T follicular helper cell (primary cell): ENCODE results near the gene KPNB1.

Experiments used
- DNase-seq: peaks from one replicate; pipeline ENCODE4 v3.0.0-alpha.2; 2020; ENCODE audit warnings: low read depth

The KPNB1 gene

DNA sequence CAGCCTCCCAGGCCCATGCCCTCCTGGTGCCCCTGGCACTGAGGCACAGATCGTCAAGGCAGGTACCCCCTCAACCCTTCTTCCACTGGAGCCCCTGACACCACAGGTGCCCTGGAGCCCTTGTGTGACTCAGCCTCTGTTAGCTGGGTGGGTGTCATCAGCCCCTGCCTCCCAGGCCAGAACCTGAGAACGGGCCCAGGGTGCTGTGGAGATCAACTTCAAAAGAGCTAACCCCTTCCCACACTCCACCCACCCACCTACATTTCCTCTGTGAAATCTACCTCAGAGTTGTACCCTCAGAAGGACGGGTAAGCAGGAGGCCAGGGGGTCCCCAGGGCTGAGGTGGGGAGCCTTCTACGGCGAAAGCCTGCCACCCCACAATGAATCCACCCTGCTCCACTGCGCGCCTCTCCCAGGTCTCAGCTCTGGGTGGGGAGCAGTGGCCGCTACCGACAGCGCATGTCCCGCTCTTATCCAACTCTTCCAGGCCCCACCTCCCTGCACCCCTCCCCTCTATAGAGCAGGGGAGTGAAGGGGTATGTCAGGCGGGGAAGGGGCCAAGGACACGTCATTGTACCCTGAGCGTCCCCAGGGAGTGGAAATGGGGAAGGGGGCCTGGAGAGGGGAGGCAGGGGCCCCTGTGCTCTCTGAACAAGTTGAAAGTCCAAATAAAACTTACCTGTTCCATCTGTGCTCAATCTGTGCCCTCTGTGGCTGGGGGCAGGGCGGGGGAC lies 61.8 kb downstream of the KPNB1 start:
- no peak for DNase-seq

DNA sequence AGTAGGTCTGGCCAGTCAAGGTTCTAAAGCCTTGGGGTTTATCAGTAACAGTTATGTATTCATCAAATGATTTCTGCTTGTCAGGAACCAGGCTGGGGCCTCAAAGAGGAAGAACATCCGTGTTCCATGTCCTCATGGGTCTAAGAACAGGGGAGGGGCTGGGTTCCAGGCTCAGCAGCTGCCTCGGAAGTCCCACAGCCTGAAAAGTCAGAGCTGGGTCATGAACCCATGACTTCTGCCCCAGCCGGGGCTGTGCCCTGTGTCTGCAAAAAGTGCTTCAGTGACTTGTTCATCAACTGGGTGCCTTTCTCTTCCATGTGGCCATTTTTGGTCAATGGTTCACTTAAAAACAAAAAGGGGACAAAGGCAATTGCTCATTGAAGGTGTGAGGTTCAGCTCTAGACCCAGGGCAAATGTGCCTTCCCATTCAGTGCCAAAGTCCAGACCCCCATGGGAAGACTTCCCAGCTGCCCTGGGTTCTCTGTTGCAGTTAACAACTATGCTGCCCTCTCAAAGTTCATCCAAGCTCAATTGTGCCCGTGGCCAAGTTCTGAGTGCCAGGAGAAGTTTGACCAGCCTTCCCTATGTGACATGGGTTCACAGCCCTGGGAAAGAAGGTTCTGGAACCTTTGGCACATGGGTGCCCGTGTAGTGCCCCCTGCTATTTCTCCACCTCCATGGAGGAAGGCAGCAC lies 62.8 kb downstream of the KPNB1 start:
- DNase-seq, result no peak

DNA sequence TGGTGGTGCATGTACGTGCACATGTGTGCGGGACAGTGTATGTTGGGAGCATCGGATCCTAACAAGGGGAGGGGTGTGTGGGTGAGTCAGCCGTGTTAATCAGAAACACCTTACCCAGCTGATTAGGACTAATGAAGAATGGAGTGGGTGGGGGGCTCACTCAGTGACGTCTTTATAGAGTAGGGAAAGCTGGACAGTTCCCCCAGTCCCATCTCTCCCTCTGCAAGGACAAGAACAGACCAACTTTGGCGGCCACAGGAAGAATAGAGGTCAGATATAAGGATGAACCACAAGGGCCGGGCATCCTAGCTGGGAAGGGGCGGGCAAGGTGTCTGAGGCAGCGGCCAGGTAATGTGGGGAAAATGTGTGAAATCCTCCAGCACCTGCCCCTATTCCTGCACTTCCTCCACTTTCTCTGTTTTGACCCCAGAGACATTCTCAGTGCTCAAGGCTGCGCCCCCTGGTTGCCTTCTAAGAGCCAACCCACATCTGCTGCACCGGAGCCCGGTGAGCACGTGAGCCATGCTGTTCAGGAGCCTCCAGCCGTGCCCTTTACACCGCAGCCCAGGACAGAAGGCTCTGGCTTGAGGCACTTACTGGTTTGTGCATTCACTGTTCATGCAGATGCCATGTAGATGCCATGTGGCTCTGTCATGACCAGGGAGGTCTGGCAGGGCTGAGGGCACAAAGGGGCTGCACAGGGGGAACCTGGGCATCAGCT lies 64.4 kb downstream of the KPNB1 start:
- DNase-seq, result no peak

DNA sequence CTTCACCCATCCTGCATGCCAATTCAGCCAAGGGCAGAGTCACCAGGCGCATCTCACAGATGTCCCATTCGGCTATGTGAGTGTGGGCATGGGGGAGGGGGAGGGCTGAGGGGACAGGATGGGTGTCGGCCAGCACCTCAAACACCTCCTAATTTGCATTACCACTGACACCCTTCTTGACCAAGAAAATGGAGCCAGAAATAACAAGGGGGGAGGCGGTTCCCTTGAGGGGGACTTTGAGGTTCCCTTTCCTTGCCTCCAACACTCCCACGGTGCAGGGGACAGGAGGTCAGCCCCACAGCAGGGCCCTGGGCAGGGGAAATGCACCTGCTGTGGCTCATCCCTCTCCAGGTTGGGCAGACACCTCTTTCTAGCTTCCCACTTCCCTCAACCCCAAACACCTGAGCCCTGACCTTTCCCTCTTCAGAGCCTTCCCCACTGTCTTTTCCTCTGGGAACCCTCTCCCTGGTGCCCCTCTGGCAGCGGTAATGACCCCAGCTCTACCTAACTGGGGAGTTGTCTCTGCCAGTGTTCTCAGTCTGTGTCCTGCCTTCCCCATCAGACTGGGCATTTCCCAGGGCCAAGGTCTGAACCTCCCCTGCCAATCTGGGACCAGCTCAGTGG lies 65.2 kb downstream of the KPNB1 start:
- no peak for DNase-seq

DNA sequence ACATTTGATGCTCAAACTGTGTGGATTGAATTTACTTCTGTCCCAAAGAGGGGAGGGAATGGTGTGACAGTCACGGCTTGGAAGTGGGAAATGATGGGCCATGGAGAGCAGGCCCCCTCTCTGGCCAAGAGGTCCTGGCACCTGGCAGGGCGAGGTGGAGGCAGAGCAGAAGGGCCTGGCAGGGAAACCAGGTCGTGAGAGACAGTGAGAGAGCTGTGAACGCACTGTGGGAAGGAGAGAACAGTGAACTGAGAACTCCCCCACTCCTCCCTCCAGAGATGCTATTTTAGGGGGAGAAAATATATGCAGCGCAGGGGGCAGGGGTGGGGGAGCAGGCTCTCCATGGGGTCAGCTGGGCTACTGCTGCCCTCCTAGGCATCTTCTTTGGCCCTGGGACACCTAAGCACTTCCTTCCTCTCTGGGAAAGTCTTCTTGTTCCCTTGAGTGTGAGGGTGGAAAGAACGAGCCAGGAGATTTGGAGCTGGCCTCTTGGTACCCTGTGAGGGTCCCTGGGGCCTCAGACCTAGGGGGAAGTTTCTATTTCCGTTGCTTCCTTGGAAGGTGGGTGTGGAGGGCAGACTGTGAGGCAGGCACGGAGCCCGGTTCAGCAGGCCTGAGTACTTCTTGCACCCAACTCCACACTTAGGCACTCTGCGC lies 66.1 kb downstream of the KPNB1 start:
- DNase-seq, result no peak

DNA sequence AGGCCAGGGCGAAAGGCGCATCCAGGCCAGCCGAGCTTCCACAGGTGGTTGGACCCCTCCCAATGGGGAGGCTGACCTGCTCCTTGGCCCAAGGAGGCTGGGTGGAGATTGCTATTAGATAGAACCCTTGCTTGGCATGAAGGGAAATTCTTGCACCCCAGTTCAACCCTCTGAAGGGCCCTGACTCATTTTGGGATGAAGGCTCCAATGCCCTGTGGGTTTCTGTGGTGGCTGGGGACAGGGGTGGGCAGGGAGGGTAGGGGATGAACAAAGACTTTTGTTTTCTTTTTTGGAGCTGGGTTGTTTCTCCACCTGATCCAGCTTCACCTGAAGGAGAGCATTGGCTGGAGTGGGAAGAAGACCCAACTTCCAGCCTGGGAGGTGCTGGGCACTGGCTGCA lies 66.7 kb downstream of the KPNB1 start:
- no peak for DNase-seq

DNA sequence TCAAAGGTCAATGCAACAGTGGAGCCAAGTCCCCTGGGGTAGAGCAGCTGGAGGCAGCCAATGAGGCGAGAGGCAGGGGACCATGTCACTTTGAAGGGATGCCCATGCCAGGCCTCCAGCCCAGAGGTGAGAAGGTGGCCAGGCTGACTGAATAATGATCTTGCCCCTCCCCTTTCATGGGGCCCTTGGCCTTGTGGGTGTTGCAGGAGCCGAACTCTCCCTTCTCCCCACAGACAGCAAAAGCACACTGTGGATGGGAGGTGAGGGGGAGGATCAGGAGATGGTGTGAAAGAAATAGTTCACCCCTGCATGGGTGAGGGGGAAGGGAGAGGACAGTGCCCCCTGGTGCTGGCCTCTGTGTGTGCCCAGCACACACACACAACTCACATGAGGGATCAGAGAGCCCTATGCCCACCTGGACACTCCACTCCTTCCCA lies 67.6 kb downstream of the KPNB1 start:
- no peak for DNase-seq

DNA sequence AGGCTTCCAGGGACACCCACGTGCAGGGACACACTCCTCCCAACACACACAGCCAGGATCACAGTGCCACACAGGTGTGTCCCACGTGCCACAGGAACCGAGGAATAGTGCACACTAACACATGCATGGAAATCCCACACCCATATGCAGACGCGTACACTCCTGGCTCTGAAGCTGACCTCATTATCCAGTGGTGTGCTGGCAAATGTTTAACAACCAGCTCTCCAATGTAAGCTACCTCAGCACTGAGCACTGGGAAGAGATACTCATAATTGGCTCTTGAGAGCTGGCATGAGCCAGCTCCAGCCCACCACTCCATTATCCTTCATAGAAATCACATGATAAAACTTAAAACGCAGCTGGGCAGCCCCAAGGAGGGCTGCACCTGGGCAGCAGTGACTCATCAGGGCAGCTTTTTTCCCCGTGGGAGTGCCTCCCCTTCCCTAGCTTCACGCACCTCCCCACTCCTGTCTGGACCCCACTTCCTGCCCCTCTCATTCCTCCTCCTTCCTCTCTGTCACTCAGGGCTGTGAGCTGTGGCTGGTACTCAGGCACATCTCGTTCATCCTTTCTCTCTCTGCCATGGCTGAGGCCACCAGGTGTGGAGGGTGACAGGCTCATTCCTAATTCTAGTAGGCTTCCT lies 68.4 kb downstream of the KPNB1 start:
- no peak for DNase-seq

DNA sequence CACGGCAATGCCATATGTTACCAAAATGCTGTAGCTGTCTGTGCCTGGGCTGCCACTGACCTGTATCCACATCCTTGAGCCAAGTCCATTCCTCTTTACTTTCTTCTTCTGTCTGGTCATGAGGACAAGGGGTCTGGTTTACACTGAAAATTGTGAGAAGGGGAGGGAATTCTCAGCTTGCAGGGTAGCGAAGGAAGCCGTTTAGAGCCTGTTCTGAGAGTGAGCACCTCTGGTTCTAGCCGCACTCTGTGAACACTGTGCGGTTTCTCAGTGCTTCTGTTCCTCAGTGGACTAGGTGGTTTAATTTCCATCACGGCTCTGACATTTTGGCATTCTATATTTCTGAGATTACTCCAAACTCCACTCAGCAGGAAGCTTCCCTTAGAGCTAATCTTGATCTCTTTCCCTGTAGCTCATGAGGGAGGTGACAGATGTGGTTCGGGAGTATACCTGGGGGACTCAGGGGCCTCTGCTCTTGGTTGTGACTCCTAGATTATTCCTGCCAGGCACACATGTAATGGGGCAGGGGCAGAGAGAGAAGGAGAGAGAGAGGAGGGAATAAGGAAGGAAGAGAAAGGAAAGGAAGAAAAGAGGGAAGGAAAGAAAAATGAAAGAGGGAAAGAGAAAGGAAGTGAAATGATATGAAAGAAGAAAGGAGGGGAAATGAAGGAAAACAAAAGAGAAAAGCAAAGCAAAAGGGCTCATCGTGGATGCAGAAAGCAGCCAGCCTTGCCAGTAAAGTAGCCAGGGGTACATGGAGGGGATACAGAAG lies 69.1 kb downstream of the KPNB1 start:
- DNase-seq, result no peak

DNA sequence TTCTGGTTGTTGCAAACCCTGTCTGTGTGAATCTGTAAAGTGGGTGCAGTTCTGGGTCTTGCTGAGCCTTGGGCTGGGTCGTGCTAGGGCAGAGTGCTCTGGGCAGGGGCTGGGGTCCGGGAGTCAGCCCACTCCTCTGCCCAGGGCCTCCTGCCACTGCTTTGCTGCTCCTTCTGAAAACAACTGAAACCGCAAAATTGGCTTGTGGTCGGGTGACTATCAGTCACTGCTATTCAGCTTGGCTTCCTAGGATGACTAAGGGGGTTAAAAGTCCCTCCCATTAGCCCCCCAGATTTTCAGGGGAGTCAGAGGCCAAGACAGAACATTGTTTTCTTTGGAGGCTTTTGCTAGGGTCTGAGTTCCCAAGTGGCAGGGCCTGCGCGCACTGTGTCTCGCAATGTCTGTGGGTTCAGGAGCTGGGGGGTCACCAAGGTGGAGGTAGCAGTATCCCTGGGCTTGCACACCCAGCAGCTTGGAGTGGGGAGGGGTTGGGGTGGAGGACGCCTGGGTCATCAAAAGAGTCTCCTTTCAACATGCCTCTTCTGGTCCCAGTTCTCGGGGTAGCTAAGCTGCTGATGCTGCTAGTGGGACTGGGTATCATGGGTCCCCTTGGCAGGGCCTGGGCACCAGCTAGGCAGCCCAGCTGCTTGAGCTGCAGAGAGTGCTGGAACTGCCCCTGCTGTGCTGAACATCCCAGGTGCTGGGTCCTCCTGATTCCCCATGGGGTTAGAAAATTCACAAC lies 69.9 kb downstream of the KPNB1 start:
- no peak for DNase-seq

DNA sequence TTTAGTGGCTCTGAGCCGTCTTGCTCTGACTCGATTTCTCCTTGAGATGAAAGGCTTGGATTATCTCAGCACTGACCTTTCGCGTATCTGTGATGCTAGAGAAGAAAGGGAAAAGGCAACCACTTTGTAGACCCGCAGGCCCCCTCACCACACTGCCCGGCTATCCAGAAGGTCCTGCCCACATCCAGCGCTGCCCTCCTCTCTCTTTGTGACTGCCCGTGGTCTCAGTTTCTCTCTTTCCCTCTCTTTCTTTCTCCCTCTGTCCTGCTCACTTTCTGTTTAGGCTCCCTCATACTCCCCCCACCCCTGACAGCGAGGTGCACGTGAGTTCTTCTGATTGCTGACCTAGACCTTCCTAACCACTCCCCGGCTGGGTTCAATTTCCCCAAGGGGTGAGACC lies 70.5 kb downstream of the KPNB1 start:
- no peak for DNase-seq

DNA sequence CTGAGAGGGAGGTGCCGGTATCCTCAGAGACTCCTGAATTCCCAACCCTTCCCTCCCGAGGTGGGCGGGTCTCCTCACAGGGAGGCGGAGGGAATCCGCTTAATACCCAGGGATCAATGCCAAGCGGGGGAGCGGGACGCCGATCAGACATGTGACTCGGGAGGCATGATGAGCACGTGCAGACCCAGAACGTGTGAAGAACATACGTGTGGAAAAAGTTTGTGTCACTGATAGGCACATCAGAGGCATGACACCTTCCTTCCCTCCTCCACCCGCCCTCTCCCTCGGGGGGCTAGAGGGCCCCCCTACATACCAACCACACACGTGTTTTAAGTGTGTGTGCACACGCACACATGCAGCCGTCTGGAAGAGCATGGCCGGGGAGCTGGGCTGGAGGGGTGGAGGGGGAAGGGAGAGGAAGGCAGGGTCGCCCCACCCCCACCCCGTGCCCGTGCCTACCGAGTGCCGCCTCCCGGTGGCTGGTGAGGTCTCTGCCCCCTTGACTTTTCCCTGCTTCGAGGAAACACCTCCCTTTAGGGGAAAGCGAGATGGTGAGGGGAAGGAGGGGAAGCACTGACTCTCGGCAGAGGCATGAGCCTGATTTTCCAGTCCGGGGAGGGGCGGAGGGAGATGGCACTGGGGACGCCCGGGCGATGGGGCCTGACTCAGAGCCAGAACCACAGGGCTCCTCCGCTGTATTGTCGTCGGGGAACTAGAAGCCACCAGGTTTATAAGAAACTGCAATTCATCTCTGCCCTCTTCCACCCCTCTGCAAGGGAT lies 71.2 kb downstream of the KPNB1 start:
- DNase-seq, result peak; percentile 48

DNA sequence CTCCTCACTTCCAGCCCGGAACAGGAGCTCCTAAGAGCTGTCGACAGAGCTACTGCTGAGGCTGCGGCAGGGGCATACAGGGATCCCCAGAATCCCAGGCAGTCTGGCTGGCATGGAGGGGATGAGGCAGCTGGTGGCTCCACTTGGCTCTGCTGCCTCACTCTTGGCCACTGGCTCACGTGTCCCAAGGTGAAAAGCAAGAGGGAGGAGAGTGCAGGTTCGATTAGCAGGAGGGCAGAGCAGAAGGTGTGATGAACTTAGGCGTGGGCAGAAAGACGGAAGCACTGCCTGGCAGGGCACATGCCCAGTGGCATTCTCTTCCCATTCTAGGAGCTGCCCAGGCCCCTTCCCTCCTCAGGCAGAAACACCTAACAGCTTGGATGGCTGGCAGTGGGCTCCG lies 72.0 kb downstream of the KPNB1 start:
- DNase-seq, result no peak

DNA sequence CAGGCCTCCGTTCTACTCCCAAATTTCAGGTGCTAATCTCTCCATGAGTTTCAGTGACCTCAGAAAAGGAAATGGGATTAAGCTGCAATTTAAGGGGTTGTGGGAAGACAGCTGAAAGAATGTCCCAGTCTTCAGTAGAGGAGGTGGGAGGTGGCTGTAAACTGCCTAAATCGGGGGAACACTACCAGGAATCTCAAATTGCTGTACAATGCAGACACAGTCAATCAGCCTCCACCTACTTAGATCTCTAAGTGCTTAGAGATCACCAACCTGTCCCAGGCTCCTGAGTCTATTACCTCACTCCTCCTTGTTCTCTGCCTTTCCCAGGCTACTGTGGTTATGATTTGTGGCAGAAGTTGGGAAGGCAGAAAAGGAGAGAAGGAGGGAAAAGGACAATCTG lies 75.0 kb downstream of the KPNB1 start:
- DNase-seq, result no peak

DNA sequence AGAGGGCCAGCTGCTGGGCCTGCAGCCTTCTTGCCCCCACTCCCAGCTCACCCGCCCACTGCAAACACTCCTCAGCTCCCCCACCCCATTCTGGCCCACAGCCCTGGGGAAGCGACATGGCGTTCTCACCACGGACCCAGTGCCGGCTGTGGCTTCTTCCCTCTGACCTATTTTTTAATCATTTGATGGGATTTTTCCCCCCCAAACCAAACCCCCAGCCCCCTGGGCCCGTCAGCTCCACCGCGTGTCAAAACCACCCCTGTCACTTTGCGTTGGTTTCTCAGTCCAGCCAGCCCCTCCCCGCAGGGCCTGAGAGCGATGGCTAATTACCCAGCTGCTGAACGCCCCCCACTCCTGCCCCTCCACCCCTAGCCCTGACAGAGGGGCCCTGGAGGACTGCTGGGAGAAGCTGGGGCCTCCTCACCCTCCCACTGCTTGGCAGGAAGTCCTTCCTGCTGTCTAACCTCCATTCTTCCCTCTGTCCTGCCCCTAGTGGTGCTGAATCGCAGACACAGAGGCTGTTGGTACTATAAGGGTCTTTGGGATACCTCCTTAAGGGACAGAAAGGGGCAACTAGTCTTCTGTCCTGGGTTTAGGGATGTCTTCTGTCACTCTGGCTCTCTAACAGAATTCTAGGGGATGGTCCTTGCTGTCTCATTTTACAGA lies 75.9 kb downstream of the KPNB1 start:
- no peak for DNase-seq

DNA sequence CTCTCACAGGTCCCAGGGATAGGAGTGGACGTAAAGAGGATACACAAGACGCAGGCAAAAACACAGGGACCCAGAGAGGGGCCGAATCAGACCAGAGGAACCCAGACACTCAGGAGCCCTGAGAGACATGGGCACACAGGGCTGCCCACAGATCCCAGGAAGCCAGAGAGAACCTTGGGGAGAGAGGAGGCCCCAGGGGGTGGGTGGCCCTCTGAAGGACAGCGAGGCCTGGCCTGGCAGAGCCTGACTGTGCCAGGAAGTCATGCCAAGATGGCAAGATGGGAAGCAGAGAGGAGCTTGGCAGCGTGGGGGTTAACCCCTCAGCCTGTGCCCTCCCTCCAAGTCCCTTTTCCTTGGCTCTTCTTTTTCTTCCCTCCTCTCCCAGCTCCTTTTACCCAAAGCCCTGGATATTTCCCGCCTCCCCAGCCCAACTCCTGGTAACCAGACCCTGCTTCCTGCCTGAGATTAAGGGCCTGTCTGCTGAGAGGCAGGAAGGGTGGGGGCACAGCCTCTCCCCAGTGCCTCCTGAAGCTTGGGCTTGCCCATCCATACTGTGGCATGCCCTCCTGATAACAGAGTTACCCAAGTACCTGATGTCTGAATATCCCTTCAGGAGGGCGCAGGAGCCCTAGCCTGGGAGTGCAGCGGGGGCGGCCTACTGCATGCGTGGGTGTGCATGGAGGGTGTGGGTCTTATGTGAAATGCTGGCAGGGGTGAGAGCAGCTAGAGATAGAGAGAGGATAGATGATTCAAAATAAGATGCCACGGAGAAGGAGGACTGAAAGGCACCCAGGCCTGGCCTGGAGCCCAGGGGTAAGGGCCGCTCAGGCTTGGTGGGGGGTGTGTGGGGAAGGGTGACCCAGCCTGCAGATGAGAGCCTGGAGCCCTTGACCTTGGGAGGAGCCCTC lies 77.3 kb downstream of the KPNB1 start:
- no peak for DNase-seq

DNA sequence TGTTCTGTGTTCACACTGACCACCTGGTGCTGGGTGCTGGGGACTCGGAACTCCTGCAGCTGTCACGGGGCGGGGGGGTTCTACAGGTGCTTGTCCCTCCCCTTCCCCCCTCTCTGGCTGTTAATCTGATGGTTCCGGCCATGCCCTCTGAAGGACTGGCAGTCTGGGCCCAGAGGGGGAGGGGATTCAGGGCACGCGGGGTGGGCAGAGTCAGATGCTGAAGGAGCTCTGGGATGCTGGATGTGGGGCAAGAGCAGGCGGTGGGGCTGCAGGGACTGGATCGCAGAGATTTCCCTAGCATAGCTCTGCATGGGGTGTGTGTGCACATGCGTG lies 78.0 kb downstream of the KPNB1 start:
- DNase-seq, result no peak
